Measurements from ENCODE around the gene KIFC3.

- TF ChIP-seq CTCF (IDR thresholded peaks at IDR 0.05; ENCODE audit: control extremely low read depth in 1 of 3, insufficient read depth in 1 of 3, low read depth in 1 of 3, low read length in 3 of 3) (no peak), EZH2 (IDR thresholded peaks at IDR 0.05; ENCODE audit: low read depth, low read length, severe bottlenecking) (no peak), MAX (IDR thresholded peaks at IDR 0.05) (no peak), JUND (IDR thresholded peaks at IDR 0.05; ENCODE audit: low read length) (no peak)
Observed at GRCh38 chr16:57757883-57758282, 44.4 kb downstream of the KIFC3 start.
